Liver (tissue), 3 donors: ENCODE results near the gene NR0B1.

Experiments used
- CTCF ChIP-seq: fragments of 150-350 bp; IDR thresholded peaks from 2 replicates; pipeline ENCODE4 v1.5.1; 2017; ENCODE audit warnings: improper control_type of control experiment, low read depth, low read length; ENCODE audit not compliant: missing input control
- EGR1 ChIP-seq, 2 donors: IDR thresholded peaks; 2 replicates each; pipeline ENCODE4 v1.6.1; 2016 to 2018; ENCODE audit warnings: antibody characterized with exemption in 2 of 2, low read depth in 2 of 2
- GABPA ChIP-seq, 2 donors: IDR thresholded peaks in 1 of 2; conservative IDR thresholded peaks in 1 of 2; 2 replicates each; pipeline ENCODE4 v1.6.1; 2016; ENCODE audit warnings: antibody characterized with exemption in 2 of 2, mild to moderate bottlenecking in 1 of 2, moderate library complexity in 1 of 2
- JUND ChIP-seq, 2 donors: IDR thresholded peaks; 2 replicates each; pipeline ENCODE4 v1.6.1; 2016; ENCODE audit warnings: antibody characterized with exemption in 2 of 2
- MAX ChIP-seq: IDR thresholded peaks from 2 replicates; pipeline ENCODE4 v1.6.1; 2016; ENCODE audit warnings: antibody characterized with exemption
- NR2F2 ChIP-seq: IDR thresholded peaks from 2 replicates; pipeline ENCODE4 v1.6.1; 2016; ENCODE audit warnings: antibody characterized with exemption
- RAD21 ChIP-seq, 2 donors: IDR thresholded peaks; 2 replicates each; pipeline ENCODE4 v1.6.1; 2016; ENCODE audit warnings: antibody characterized with exemption in 2 of 2, mild to moderate bottlenecking in 2 of 2
- SP1 ChIP-seq: IDR thresholded peaks from 2 replicates; pipeline ENCODE4 v1.6.1; 2018; ENCODE audit warnings: antibody characterized with exemption, mild to moderate bottlenecking
- TAF1 ChIP-seq: conservative IDR thresholded peaks from 2 replicates; pipeline ENCODE4 v1.6.1; 2016; ENCODE audit warnings: antibody characterized with exemption, mild to moderate bottlenecking
- YY1 ChIP-seq: IDR thresholded peaks from 2 replicates; pipeline ENCODE4 v1.6.1; 2016; ENCODE audit warnings: antibody characterized with exemption, mild to moderate bottlenecking
- TF ChIP-seq, protein P1 (sequence below): IDR thresholded peaks from 2 replicates; pipeline ENCODE4 v1.6.1; 2016; ENCODE audit warnings: antibody characterized with exemption, mild to moderate bottlenecking
- donor health status: healthy.
- donor health status: healthy.

DNA sequence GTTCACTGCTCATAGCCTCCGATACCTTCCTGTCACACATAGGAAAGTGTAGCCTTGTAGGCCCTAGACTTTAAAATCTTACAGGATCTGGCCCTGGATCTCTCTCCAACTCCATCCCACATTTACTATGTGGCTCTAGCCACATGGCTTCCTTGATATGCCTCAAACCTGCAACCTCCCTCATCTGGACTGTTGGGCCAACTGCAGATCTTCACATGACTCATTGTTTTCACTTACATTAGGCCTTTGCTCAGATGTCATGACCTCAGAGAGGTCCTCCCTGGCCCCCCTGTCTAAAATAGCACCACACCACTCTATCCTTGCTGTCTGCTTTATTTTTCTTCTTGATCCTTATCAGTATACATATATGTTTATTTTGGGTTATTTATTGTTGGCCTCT is 8.1 kb upstream of the NR0B1 start:
- TF ChIP-seq CTCF (no peak), YY1 (no peak), SP1 (no peak), JUND (IDR thresholded peaks at IDR 0.05) (no peak), MAX (no peak), NR2F2 (no peak), RAD21 (IDR thresholded peaks at IDR 0.05) (no peak), GABPA (IDR thresholded peaks at IDR 0.05 in 1 of 2, conservative IDR thresholded peaks at IDR 0.05 in 1 of 2) (no peak), EGR1 (IDR thresholded peaks at IDR 0.05; ENCODE audit: low read depth in 2 of 2) (no peak), TAF1 (no peak)
- TF ChIP-seq, protein P1, sequence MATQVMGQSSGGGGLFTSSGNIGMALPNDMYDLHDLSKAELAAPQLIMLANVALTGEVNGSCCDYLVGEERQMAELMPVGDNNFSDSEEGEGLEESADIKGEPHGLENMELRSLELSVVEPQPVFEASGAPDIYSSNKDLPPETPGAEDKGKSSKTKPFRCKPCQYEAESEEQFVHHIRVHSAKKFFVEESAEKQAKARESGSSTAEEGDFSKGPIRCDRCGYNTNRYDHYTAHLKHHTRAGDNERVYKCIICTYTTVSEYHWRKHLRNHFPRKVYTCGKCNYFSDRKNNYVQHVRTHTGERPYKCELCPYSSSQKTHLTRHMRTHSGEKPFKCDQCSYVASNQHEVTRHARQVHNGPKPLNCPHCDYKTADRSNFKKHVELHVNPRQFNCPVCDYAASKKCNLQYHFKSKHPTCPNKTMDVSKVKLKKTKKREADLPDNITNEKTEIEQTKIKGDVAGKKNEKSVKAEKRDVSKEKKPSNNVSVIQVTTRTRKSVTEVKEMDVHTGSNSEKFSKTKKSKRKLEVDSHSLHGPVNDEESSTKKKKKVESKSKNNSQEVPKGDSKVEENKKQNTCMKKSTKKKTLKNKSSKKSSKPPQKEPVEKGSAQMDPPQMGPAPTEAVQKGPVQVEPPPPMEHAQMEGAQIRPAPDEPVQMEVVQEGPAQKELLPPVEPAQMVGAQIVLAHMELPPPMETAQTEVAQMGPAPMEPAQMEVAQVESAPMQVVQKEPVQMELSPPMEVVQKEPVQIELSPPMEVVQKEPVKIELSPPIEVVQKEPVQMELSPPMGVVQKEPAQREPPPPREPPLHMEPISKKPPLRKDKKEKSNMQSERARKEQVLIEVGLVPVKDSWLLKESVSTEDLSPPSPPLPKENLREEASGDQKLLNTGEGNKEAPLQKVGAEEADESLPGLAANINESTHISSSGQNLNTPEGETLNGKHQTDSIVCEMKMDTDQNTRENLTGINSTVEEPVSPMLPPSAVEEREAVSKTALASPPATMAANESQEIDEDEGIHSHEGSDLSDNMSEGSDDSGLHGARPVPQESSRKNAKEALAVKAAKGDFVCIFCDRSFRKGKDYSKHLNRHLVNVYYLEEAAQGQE, result no peak
